HG02798 (cell line): ENCODE data around the gene TP53BP1.
"Not testable (repeated sequence)": the region's sequence is repeated elsewhere in the genome, so short reads cannot be mapped to it uniquely, and the experiment has no call there.

ENCODE experiments used
- ATAC-seq: cut with Tn5 transposase; IDR thresholded peaks from one replicate; pipeline ENCODE4 v1.9.1; 2021; ENCODE audit warnings: mild to moderate bottlenecking; ENCODE audit not compliant: unreplicated experiment, poor library complexity

The TP53BP1 gene

DNA sequence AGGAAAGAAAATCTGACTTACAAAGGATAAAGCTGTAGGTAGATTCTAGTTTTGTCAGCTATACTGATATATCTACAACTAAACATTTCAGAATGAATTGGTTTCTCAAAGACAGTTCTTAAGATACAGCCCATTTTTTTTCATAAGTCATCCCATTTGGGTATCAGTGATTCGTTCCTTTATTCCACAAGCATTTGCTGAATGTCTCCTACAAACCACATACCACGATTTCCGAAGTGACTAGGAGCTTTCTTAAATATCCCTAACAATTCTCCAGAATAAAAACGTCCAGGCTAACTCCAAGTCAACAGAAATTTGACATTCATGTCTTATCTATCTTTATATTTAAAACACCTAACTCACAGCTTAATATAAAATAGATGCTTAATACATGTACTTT is 59.8 kb downstream of the TP53BP1 start:
- no peak for ATAC-seq

DNA sequence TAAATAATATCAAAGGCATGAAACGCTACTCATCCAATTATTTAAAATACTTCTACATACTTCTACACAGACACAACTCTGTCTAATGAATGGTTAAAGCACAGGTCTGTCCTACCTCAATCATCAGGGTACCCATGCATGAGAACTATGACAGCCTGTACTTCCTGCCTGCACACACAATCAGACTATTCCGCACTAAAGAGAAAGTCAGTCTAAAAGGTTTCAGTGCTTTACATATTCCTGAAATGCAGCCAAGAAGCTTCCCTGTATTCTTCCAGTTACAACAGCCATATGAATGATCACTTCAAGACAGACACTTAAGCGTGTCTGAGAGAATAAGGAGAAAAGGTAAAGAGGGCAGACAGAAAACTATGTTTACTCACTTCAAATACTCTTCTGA is 63.3 kb downstream of the TP53BP1 start:
- no peak for ATAC-seq

DNA sequence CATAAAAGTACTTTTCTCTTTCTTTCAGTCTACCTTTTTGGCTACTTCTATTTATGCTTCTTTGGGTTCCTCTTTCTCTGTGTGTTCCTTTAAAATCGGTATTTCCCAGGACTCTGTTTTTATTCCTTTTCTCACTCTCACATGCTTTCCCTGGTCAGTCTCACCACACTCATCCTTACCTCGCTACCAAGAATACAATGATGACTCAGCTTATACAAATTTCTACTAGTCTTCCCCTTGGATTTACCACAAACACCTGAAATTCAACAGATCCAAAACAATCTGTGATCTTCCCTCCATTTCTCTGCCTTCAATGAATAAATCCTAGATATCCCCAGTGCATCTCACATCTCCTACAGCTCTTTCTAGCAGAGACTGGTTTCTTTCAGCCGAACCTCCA is 69.2 kb downstream of the TP53BP1 start:
- no peak for ATAC-seq

DNA sequence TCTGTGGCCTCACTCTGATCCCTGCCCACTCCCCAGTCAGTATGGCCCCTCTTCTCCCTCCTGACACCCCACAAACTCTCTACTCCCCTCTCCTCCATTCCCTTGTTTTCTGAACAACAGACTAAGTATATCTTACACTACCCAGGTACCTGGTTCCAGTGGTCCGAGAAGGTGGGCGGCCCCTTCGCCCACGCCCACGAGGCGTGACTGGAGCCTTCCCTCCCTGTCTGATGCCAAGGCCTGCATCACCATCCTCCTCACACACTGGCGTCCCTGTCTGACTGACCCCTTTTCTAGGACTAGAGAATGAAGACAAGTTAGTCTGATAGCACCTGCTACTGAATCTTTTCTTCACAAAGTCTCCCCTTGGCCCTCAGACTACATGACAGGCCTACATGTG is 72.1 kb downstream of the TP53BP1 start:
- ATAC-seq = no peak

DNA sequence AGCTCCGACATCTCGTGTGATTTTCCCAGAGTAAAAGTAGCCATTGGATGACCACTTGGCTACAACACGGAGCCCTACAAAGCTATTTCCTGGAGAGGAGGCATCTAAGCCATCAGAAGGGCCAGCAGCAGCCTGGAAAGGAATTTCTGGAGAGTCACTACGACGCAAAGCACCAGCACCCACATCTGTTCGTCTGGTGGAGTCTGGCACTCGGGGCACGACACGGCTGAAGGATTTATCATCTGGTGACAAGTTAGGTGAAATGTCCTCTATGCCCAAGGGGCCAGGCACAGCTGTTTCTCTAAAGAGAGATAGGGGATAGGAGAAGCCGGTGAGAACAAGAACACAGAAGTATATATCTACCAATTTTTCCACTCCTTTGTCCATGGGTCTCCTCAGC is 72.5 kb downstream of the TP53BP1 start:
- ATAC-seq = no peak

DNA sequence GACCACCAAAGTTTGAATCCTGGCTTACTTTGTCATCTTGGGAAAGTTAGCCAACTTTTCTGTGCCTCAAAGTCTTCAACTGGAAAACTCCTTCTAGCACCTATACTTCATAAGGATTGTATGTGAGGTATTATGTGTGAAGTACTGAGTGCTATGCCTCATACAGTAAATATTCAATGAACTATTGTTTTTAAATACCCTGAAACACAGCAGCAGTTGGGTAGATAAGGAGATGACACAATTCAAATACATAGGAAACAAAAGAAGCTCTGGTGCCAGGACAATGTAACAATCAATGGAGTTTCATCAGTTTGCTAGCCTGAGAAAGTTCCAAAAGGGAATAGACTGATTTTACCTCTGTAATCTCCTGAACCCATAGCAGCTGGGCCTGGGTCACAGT is 78.8 kb downstream of the TP53BP1 start:
- no peak for ATAC-seq

DNA sequence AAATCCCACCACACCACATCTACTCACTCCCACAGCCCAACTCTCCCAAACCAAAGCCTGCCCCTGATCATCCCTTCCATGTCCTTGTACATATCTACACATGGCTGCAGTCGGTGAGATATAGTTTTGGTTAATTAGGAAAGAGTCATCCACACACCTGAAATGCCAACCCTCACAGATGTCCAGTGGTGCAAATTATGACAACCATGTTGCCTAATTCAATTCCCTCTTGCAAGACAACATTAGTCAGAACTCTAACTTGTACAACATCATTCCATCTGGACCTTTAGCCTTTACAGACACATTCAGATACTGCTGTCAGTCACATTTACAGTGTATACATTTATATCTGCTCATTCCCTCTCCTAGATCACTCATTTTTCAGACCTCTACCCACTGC is 80.9 kb downstream of the TP53BP1 start:
- no peak for ATAC-seq

DNA sequence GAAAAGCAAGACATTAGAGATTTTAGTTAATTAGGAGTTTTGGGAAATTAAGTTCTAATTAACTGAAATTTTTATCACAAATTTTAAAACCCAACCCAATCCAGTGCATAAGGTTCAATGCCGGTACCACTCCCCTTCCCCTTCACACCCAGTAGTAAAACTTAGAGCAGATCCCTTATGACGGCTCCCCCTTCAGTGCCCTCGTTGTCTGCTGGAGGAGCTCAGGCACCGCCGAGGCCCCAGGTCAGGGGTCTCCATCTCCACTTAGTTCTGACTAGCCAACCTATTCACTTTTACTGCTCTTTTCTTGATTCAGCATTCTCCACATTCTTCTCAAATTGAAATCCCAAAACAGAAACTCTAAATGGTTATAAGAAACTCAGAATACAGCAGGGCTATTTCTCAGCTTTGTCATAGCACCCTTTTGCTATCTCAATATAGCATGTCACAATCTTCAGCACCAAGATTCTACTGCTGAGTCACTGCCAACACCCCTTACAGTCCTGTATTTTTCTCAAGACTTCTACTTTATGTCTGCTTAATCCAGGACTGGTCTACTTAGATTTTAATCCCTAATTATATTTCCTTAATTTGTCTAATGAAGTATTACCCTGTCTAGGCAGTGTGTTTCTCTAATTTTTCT is 82.3 kb downstream of the TP53BP1 start:
- no peak for ATAC-seq

DNA sequence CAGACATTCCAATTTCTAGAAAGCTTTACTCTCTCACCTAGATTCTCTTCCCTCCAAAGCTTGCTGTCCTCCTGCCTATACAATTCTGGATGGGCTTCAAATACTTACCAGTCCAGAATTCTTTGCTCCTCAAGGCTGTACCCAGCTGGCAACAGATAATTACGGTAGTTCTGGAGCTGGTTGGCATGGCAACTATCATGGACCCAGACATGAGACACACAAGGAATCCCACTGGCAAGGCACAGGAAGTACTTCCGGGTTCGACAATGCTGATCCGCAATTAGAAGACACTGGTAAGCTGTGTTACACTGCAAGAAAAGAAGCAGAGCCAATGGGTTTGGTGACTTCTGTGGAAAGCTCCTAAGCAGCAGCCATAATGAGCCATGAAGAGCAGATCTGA is 84.2 kb downstream of the TP53BP1 start:
- ATAC-seq = no peak

DNA sequence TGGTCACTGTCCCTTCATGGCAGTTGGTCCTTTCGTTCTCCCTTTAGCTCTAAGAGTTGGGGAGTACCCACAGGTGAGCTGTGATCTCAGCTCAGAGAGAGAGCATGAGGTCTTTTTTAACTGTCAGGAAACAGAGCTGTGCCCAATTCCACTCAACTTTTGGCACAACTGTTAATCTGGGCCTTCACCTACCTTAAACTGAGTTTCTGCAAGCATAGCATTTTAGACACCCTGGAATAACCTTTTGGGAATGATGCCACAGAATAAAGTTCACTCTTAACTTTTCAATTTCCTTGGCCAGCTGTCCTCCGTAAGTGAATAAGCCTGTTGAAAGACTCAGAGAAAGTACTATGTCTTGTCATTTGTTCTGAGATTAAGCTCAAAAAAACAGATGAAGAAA is 86.1 kb downstream of the TP53BP1 start:
- no peak for ATAC-seq

DNA sequence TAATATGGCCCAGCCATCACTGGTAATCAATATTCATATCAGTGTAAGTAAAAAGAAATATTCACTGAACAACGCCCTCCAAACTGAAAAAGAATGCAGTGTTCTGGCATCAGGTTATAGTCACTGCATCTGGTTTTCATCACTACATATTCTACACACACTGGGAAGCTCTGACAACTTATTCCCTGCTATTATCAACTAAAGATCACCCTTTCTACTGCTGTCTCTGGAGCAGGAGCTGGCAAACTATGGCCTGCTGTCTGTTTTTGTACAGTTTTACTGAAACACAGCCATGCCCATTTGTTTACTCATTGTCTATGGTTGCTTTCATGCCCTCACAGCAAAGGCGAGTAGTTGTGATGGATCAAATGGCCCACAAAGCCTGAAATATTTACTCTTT is 86.8 kb downstream of the TP53BP1 start:
- no peak for ATAC-seq

DNA sequence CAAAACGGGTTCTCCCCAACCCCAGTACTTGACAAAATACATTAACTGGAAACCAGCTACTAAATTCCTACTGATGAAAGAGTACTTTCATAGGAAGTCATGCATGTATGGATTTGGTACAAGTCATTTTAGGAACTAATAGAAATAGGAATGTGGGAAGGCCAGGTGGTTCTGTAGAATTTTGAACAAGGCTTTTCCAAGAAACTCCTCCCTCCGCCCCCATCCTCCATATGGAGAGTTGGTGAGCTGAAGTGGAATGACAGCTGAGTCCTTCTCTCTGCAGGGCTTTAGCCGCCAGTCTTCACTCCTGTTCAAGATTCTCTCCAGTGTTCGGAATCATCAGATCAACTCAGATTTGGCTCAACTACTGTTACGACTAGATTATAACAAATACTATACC is 88.8 kb downstream of the TP53BP1 start:
- ATAC-seq = no peak

DNA sequence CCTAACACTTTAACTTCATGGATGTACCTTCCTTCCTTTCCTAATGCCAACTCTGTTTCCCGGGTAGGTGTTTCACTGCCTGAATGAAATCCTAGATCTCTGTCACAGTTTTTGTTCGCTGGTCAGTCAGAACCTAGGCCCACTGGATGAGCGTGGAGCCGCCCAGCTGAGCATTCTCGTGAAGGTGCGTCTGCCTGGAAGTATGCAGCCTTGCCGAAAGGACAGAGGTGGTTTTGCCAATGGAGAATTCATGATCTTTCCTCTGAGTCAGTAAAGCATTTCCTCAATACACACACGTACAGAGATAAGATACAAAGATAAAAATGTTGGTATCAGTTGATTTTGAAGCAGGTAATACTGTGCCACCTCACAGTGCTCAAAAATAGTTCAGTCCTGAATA is 89.3 kb downstream of the TP53BP1 start:
- no peak for ATAC-seq

DNA sequence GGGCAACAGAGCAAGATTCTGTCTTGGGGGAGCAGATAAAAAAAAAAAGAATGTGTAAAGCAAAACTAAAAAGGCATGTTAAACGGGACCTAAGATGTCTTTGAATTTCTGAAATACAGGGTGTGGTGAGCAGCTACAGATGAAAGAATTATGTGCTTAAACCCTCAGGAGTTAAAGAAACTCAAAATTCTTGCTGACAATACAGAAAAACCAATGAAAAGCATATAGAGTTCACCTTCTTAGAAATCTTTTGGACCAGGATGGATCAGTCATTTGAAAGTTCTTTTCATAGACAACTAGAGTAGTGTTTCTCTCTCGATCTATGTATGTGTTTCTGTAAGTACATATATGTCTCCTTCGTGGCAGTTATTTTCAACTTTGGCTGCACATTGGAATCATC is 90.7 kb downstream of the TP53BP1 start:
- ATAC-seq = no peak

DNA sequence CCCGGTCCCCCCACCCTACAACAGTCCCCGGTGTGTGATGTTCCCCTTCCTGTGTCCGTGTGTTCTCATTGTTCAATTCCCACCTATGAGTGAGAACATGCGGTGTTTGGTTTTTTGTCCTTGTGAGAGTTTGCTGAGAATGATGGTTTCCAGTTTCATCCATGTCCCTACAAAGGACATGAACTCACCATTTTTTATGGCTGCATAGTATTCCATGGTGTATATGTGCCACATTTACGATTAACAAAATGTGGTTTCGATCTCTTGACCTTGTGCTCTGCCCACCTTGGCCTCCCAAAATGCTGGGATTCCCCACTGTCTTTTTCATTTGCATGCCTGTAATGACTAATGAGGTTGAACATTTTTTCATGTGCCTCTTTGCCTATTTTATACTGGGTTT is 99.4 kb downstream of the TP53BP1 start:
- ATAC-seq = not testable (repeated sequence)

DNA sequence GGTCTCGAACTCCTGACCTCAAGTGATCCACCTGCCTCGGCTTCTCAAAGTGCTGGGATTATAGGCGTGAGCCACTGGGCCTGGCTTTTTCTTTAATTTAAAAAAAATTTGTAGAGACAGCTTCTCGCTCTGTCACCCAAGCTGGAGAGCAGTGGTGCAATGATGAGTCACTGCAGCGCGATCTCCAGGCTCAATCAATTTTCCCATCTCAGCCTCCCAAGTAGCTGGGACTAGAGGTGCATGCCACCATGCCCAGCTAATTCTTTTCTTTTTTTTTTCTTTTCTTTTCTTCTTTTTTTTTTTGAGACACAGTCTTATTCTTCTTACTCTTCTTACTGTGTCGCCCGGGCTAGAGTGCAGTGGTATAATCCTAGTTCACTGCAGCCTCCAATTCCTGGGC is 102.2 kb downstream of the TP53BP1 start:
- no peak for ATAC-seq

DNA sequence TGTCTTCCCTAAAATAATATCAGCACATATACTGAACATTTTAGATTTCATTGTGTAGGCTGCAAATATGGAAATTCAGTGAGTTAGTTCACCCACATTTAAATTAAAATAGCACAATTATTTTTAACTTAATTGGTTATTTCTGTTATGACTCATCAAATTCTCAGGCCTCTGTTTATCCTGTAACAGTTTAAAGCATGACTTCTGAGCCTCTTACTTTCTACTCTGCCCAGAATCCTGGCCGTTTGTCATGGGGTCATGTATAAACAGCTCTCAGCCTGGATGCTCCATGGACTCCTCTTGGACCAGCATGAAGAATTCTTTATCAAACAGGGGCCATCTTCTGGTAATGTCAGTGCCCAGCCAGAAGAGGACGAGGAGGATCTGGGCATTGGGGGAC is 109.9 kb downstream of the TP53BP1 start:
- no peak for ATAC-seq

DNA sequence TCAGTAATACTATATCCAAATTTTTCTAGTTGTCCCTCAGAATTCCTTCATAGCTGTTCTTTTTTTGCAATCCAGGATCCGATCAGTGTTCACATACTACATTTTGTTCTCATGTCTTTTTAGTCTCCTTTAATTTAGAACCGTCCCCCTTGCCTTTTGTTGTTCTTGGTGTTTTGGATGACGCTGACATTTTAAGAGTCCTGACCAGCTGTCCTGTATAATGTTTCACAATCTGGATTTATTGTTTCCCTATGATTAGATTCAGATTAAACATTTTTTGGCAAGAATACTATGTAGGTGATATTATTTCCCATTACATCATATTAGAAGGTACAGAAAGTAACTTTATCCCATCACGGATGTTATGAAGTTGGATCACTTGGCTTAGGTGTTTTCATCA is 110.6 kb downstream of the TP53BP1 start:
- ATAC-seq = no peak

DNA sequence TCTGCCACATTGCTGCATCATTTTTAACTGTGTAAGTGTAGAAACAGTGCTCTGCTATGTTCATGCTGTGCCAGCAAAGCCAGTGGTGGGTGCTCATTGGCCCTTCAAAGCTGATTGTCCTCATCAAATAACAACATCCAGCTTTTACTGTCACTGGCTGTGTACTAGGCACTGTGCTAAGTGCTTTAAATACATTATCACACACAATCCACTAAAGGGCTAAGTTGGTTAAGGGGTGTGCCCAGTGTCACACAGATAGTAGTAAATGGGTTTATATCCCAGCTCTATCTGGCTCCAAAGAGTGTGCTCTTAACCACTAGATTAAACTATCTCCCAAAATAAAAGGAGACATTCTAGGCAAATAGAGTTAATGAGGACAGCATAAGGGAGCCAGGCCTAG is 114.4 kb downstream of the TP53BP1 start:
- no peak for ATAC-seq

DNA sequence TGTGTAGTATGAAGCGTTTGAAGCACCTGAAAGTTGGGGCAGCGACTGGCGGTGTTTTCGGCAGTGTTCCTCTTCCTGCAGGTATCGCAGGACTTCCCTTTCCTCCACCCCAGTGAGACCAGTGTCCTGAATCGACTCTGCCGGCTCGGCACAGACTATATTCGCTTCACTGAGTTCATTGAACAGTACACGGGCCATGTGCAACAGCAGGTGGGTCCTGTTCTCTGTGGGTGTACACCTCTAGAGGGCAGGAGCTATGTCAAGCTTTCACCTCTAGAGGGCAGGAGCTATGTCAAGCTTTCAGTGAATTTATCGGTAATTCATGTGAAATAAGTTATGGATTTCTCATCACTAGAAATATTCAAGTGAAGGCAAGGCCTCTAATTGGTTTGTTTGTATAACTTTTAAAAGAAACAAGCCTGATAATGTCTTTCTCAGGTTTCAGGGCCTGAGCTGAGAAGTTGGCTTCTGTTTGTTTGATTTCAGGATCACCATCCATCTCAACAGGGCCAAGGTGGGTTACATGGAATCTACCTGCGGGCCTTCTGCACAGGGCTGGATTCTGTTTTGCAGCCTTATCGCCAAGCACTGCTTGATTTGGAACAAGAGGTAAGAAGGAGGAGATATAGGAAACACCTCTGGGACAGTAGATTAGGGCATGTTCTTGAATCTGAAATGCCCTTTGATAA is 116.8 kb downstream of the TP53BP1 start:
- ATAC-seq = peak; percentile 61

DNA sequence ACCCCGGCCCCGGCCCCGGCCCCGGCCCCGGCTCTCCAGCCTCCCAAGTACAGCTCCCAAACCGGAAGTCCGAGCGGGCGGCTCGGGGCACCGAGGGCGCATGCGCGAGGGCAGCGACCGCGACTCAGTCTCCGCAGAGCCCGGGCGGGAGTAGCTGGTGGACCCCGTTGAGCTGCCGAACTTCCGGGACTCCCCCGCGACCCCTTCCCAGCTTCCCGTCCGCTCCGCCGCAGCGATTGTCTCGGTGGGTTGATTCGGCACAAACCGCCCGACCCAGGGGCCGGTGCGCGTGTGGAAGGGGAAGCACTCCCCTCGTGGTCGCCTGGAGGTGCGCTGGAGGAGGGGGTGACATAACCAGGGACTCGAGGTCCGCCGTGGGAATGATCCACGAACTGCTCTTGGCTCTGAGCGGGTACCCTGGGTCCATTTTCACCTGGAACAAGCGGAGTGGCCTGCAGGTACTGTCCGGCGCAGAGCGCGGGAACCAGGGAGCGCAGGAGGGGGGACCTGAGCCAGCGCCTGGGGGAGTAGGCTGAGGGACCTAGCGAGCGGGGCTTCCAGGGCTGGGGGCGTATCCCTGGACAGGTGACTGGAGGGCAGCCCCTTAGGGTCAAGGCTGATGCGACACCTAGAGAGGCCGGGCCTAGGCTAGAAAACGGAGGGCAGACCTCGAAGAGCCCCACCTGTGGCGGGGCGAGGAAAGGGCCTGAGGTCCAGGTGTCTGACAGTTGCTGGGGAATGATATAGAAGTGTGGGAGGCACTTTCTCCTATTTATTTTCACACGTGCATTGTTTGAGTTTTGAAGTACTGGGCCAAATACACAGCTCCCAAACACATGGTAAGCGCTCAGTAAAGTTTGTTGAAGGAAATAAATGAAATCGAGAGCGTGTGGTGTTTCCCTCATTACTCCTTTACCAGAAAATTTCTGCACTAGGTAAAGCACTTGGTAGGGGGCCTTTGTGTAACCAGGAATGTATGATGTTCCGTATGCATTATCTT is 121.7 kb downstream of the TP53BP1 start, which contains the start of the genes TUBGCP4 and ZSCAN29:
Gene TUBGCP4 (plus strand): TSS at position 127 of the 1,000 bp plus-strand sequence. CDS start 254 bp downstream, at position 381.
Gene ZSCAN29 (minus strand): TSS at position 69 of the 1,000 bp plus-strand sequence. CDS start 1,130 bp downstream, outside the sequence.
- peak; percentile 88 for ATAC-seq
